HUES64 (cell line): ENCODE measurements around the gene SCGB2B2.
"Not testable (repeated sequence)": the region's sequence is repeated elsewhere in the genome, so short reads cannot be mapped to it uniquely, and the experiment has no call there.

Experiments
- H3K27ac ChIP-seq: 2 replicates; pipeline ENCODE4 v1.7.0; 2013; ENCODE audit warnings: low read depth, low read length, inconsistent platforms
- H3K27me3 ChIP-seq: 2 replicates; pipeline ENCODE4 v1.6.1; 2013; ENCODE audit warnings: mild to moderate bottlenecking, low read length; ENCODE audit not compliant: insufficient read depth
- H3K36me3 ChIP-seq: 2 replicates; pipeline ENCODE4 v1.6.1; 2013; ENCODE audit warnings: mild to moderate bottlenecking, low read length; ENCODE audit not compliant: insufficient read depth
- H3K4me1 ChIP-seq: 2 replicates; pipeline ENCODE4 v1.6.1; 2013; ENCODE audit warnings: mild to moderate bottlenecking, low read length, moderate library complexity; ENCODE audit not compliant: insufficient read depth
- H3K4me3 ChIP-seq: 2 replicates; pipeline ENCODE4 v1.5.1; 2013; ENCODE audit warnings: mild to moderate bottlenecking, low read length, moderate library complexity
- H3K9ac ChIP-seq: 2 replicates; pipeline ENCODE4 v1.6.1; 2013; ENCODE audit warnings: mild to moderate bottlenecking, low read depth, low read length
- H3K9me3 ChIP-seq: 2 replicates; pipeline ENCODE4 v1.6.1; 2013; ENCODE audit warnings: low read depth, low read length; ENCODE audit not compliant: insufficient read depth
- WGBS: fragments of 150-250, 120-280 bp; methylation state at CpG from one replicate; pipeline ENCODE4 v1.1.7; 2013; ENCODE audit warnings: missing lambda C conversion rate; 5-methylcytosine and 5-hydroxymethylcytosine counted together

SCGB2B2 gene

GRCh38 chr19:34687348-34687747, 10.4 kb upstream of the SCGB2B2 start:
- Histone ChIP-seq H3K4me1 (no peaks in the 10 kb centered on the region), H3K9me3 (peaks cover 34% of the 10 kb centered on the region; the same call in 1 of the 2 replicates), H3K36me3 (peaks cover 29% of the 10 kb centered on the region), H3K27ac (no peak overlapping the region), H3K4me3 (no peak overlapping the region), H3K9ac (no peak overlapping the region), H3K27me3 (no peaks in the 10 kb centered on the region)
- WGBS: 91% methylated on average over 2 of the region's 2 CpGs

DNA sequence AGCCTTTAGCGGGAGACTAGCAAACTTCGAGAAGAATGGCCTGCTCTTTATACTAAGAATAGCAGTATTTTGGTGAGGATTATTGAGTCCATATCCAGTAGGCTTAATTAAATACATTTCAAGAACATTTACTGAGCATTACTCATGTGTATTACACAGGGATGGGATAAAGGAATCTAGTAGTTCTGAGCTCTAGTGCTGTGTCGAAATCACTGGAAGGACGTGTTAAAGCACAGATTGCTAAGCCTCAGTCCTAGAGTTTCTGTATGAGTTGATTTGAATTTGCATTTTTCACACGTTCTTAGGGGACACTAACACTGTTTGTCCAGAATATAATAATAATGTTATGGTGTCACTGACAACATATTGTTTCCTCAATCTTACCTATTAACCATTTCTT, 9.5 kb upstream of the SCGB2B2 start:
- 93% methylated on average over 4 of the region's 5 CpGs for WGBS
- H3K27ac ChIP-seq: no peak overlapping the region
- H3K27me3 ChIP-seq: no peaks in the 10 kb centered on the region
- H3K9me3 ChIP-seq: peaks cover 35% of the 10 kb centered on the region; the same call in 1 of the 2 replicates
- no peak overlapping the region for H3K9ac ChIP-seq
- no peaks in the 10 kb centered on the region for H3K4me1 ChIP-seq
- no peak overlapping the region for H3K4me3 ChIP-seq
- H3K36me3 ChIP-seq: peaks cover 38% of the 10 kb centered on the region

DNA sequence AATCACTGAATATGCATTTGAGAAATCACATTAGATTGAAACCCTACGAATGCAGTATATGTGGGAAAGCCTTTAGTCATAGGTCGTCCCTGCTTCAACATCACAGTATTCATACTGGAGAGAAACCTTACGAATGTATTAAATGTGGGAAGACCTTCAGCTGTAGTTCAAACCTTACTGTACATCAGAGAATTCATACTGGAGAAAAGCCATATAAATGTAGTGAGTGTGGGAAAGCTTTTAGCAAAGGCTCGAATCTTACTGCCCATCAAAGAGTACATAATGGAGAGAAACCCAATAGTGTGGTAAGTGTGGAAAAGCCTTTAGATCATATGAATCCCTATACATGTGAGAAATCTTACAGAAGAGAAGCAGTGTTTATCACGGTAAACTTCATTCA, 8.3 kb upstream of the SCGB2B2 start:
- H3K9me3 ChIP-seq: peaks cover 38% of the 10 kb centered on the region; the same call in 1 of the 2 replicates
- H3K36me3 ChIP-seq: peaks cover 49% of the 10 kb centered on the region
- not testable (repeated sequence) for H3K4me3 ChIP-seq, H3K4me1 ChIP-seq, H3K27me3 ChIP-seq, H3K9ac ChIP-seq, H3K27ac ChIP-seq
- WGBS: 100% methylated on average over 1 of the region's 5 CpGs

- H3K9ac ChIP-seq: no peak overlapping the region
- no peak overlapping the region for H3K4me3 ChIP-seq
- H3K36me3 ChIP-seq: peaks cover 60% of the 10 kb centered on the region
- no peak overlapping the region for H3K27ac ChIP-seq
- H3K27me3 ChIP-seq: no peaks in the 10 kb centered on the region
- 92% methylated on average over 8 of the region's 9 CpGs for WGBS
- no peaks in the 10 kb centered on the region; the same call in 1 of the 2 replicates for H3K4me1 ChIP-seq
- peaks cover 38% of the 10 kb centered on the region; the same call in 1 of the 2 replicates for H3K9me3 ChIP-seq
Measured at GRCh38 chr19:34681478-34681877, 4.5 kb upstream of the SCGB2B2 start.

DNA sequence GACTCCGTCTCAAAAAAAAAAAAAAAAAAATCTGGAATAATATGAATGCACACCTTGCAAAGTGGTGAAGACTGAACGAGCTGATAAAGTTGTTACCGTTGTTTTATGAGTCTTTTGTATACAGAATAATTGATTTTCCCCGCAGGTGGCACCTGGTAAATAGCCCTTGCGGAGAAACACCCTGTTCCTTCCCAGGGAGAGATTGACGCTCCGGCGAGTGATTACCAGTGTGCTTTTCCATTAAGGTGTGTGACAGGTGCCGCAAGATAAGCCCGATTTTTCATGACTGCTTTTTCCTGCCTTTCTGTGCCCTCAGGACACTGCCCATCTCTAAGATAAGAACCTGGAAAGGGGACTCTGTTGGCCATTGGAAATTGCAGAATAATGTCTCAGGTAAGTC, 1.5 kb upstream of the SCGB2B2 start:
- Histone ChIP-seq H3K27ac (no peak overlapping the region), H3K4me1 (no peaks in the 10 kb centered on the region; the same call in 1 of the 2 replicates), H3K4me3 (peak overlapping the region; percentile 80), H3K9ac (0 out of 2 replicates have a peak overlapping the region, but pooled peaks have one; percentile 89), H3K36me3 (peaks cover 42% of the 10 kb centered on the region), H3K9me3 (peaks cover 11% of the 10 kb centered on the region; the same call in 1 of the 2 replicates), H3K27me3 (peaks cover 19% of the 10 kb centered on the region; the same call in 1 of the 2 replicates)
- 64% methylated on average over 10 of the region's 10 CpGs for WGBS

- Histone ChIP-seq H3K27ac (peak overlapping the region; percentile 85; the same call in 1 of the 2 replicates), H3K4me1 (no peaks in the 10 kb centered on the region; the same call in 1 of the 2 replicates), H3K9ac (peak overlapping the region; percentile 89), H3K36me3 (peaks cover 38% of the 10 kb centered on the region), H3K4me3 (peak overlapping the region; percentile 80), H3K9me3 (peaks cover 7% of the 10 kb centered on the region; the same call in 1 of the 2 replicates), H3K27me3 (peaks cover 22% of the 10 kb centered on the region; the same call in 1 of the 2 replicates)
- WGBS: 9% methylated on average over 20 of the region's 20 CpGs
Measured at GRCh38 chr19:34678085-34678412, 1.1 kb upstream of the SCGB2B2 start.

DNA sequence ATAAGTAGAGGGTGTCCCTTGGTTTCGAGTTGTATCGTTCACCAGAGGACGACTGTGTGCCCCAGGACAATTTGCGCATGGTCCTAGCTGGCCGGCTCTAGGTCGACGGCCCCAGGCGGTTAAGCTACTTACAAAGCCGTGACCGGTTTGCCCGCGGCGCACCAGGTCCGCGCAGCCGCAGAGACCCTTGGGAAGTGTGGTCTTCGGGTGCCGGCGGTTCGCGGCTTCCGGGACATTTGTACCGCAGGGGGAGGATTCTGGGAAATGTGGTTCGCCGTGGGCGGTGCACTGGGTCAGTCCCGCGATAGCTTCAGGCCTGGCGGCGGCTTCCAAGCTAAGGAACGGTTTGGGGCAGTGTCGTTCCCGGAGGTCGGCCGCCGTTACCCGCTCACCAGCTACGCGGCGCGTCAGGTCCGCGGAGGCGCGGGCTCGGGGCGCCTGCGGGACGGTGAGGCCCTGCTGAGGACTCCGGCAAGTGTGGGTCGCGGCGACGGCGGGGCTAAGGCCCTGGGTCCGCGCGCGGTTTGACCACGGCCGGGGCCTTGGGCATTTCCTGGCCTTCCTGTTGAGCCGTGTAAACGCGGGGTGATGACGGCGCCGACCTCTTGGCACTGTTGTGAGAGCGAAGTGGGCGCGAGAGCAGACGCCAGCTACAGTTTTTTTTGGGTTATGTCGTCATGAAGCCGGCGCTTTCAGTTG, 576 bp upstream of the SCGB2B2 start, which contains the start of gene ZNF302:
TSS of gene ZNF302 (plus strand) at position 293 of the 699 bp plus-strand sequence. CDS start 1,127 bp downstream, outside the sequence.
- Histone ChIP-seq H3K9me3 (peaks cover 4% of the 10 kb centered on the region; the same call in 1 of the 2 replicates), H3K9ac (peak within 1 kb of the TSS; percentile 89)

DNA sequence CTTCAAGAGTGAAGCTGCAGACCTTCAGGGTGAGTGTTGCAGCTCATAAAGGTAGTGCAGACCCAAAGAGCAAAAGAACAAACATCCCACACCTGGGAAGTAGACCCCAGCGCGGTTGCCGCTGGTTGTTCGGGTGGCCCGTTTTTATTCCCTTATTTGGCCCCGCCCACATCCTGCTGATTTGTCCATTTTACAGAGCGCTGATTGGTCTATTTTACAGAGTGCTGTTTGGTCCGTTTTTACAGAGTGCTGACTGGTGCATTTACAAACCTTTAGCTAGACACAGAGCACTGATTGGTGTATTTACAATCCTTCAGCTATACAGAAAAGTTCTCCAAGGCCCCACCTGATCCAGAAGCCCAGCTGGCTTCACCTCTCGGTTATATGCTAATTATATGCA, 1.0 kb downstream of the SCGB2B2 start:
- Histone ChIP-seq H3K27me3 (peaks cover 33% of the 10 kb centered on the region; the same call in 1 of the 2 replicates), H3K4me3 (peak overlapping the region; percentile 80; the same call in 1 of the 2 replicates), H3K9ac (no peak overlapping the region), H3K27ac (no peak overlapping the region), H3K9me3 (no peaks in the 10 kb centered on the region; the same call in 1 of the 2 replicates), H3K4me1 (no peaks in the 10 kb centered on the region; the same call in 1 of the 2 replicates), H3K36me3 (peaks cover 17% of the 10 kb centered on the region)
- 96% methylated on average over 9 of the region's 9 CpGs for WGBS

More for the DNA sequence above, 576 bp upstream of the SCGB2B2 start, which contains the start of gene ZNF302:
- WGBS: under 1% methylated on average over 74 of the region's 74 CpGs
- Histone ChIP-seq H3K27ac (peak within 1 kb of the TSS; percentile 85), H3K27me3 (peaks cover 25% of the 10 kb centered on the region; the same call in 1 of the 2 replicates), H3K4me3 (peak within 1 kb of the TSS; percentile 80), H3K4me1 (no peaks in the 10 kb centered on the region; the same call in 1 of the 2 replicates), H3K36me3 (peaks cover 33% of the 10 kb centered on the region)

GRCh38 chr19:34675250-34675649, 1.7 kb downstream of the SCGB2B2 start:
- peaks cover 11% of the 10 kb centered on the region for H3K36me3 ChIP-seq
- H3K4me1 ChIP-seq: no peaks in the 10 kb centered on the region; the same call in 1 of the 2 replicates
- no peak overlapping the region for H3K27ac ChIP-seq
- H3K9ac ChIP-seq: no peak overlapping the region
- 95% methylated on average over 3 of the region's 3 CpGs for WGBS
- no peaks in the 10 kb centered on the region for H3K9me3 ChIP-seq
- H3K27me3 ChIP-seq: peaks cover 33% of the 10 kb centered on the region; the same call in 1 of the 2 replicates
- no peak overlapping the region for H3K4me3 ChIP-seq

DNA sequence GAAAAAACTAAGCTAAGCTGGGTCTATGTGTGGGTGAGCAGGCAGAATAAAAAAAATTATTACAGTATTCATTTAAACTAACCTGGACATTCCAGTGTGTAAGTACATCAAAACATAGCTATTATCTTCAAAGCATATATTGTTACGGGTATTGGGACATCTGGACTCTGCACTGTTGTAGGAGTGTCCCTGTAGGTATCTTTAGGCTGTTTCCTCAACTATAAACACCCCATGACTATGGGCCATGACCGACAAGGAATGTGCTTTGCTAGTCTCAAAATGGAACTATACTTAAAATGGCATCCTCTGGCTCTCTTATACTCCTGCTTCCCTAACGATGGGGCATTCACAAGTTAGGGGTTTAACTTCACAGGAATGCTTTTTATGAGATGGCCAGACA, 3.4 kb downstream of the SCGB2B2 start:
- no peak overlapping the region for H3K9ac ChIP-seq
- H3K27ac ChIP-seq: no peak overlapping the region
- H3K36me3 ChIP-seq: no peaks in the 10 kb centered on the region
- H3K4me3 ChIP-seq: no peak overlapping the region
- peaks cover 33% of the 10 kb centered on the region; the same call in 1 of the 2 replicates for H3K27me3 ChIP-seq
- no peaks in the 10 kb centered on the region; the same call in 1 of the 2 replicates for H3K4me1 ChIP-seq
- WGBS: 68% methylated on average over 2 of the region's 3 CpGs
- H3K9me3 ChIP-seq: no peaks in the 10 kb centered on the region

DNA sequence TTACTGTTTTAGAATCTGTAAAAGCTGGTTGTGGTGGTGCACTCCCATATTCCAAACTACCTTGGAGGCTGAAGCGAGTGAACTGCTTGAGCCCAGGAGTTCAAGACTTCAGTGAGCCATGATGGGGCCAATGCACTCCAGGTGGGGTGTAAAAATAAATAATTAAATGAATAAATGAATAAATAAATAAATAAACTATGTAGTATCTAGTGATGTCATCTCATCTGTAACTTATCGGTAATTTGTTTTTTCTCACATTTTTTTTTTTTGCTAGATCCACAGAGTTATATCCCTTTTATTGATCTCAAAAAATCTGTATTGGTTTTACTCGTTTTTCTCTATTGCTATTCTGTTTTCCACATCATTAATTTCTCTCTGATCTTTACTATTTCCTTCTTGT, 5.0 kb downstream of the SCGB2B2 start:
- 94% methylated on average over 2 of the region's 3 CpGs for WGBS
- Histone ChIP-seq H3K36me3 (no peaks in the 10 kb centered on the region), H3K4me3 (no peak overlapping the region), H3K9ac (no peak overlapping the region), H3K9me3 (no peaks in the 10 kb centered on the region), H3K27ac (no peak overlapping the region), H3K27me3 (peaks cover 33% of the 10 kb centered on the region; the same call in 1 of the 2 replicates), H3K4me1 (no peaks in the 10 kb centered on the region)
